K562 (cell line): ENCODE data around the gene GPR37L1. TPM values are rescaled to one million over a fixed set of nuclear protein-coding genes. Genes with fewer than 3 reads are reported as not detected.

Source experiments
- BRD9 ChIP-seq: fragments of 450-650 bp; IDR thresholded peaks from 2 replicates; pipeline ENCODE4 v1.6.1; 2018; ENCODE audit warnings: low read depth; ENCODE audit not compliant: partially characterized antibody
- CEBPB ChIP-seq: fragments of 450-650 bp; IDR thresholded peaks from 2 replicates; pipeline ENCODE4 v1.6.1; 2016; ENCODE audit warnings: missing genetic modification characterization, missing compliant biosample characterization
- CTBP1 ChIP-seq: fragments of 450-650 bp; IDR thresholded peaks from 2 replicates; pipeline ENCODE4 v1.6.1; 2016; ENCODE audit warnings: borderline replicate concordance
- FOXA3 ChIP-seq, 2 experiments: fragments of 450-650 bp in 1 of 2; sonication (generic) in 1 of 2; formaldehyde crosslinking; IDR thresholded peaks in 1 of 2; conservative IDR thresholded peaks in 1 of 2; 2 replicates each; pipeline versions ENCODE4 v1.4.0 to v1.8.0; 2020 to 2022; ENCODE audit warnings: mild to moderate bottlenecking in 2 of 2, missing genetic modification reagents in 1 of 2
- HCFC1 ChIP-seq: IDR thresholded peaks from 2 replicates; pipeline ENCODE4 v1.6.1; 2012; ENCODE audit warnings: low read depth, low read length, improper control_type of control experiment
- HDAC6 ChIP-seq: IDR thresholded peaks from 2 replicates; pipeline ENCODE4 v1.6.1; 2012; ENCODE audit warnings: low read depth, mild to moderate bottlenecking, control low read depth, inconsistent platforms, low read length, moderate library complexity
- ILF3 ChIP-seq: fragments of 450-650 bp; IDR thresholded peaks from 2 replicates; pipeline ENCODE4 v1.6.1; 2018; ENCODE audit warnings: antibody characterized with exemption, mild to moderate bottlenecking, moderate library complexity, borderline replicate concordance
- MAX ChIP-seq: sonication (generic); formaldehyde crosslinking; IDR thresholded peaks from 2 replicates; pipeline ENCODE4 v1.9.0; 2022; ENCODE audit warnings: mild to moderate bottlenecking, missing genetic modification reagents
- RNF219 ChIP-seq: fragments of 250-450 bp; sonication (Bioruptor Pico); IDR thresholded peaks from 2 replicates; pipeline ENCODE4 v1.5.0; 2022; ENCODE audit warnings: mild to moderate bottlenecking
- RREB1 ChIP-seq: fragments of 250-450 bp; sonication (Bioruptor Pico); IDR thresholded peaks from 2 replicates; pipeline ENCODE4 v1.4.0; 2020
- SMAD1 ChIP-seq: fragments of 150-350 bp; IDR thresholded peaks from 2 replicates; pipeline ENCODE4 v1.6.1; 2014; ENCODE audit warnings: low read length, low read depth; ENCODE audit not compliant: partially characterized antibody
- SREBF1 ChIP-seq: fragments of 150-350 bp; IDR thresholded peaks from 2 replicates; pipeline ENCODE4 v1.6.1; 2014; ENCODE audit warnings: antibody characterized with exemption, low read depth, low read length, borderline replicate concordance
- ZFX ChIP-seq: sonication (generic); formaldehyde crosslinking; IDR thresholded peaks from 2 replicates; pipeline ENCODE4 v1.8.0; 2022; ENCODE audit warnings: mild to moderate bottlenecking, missing genetic modification reagents, moderate library complexity
- polyA plus RNA-seq, 8 experiments: library from polyadenylated mRNA; depleted of rRNA in 4 of 8; stranded (reverse) in 5 of 8; unstranded in 3 of 8; fragments of >200 nt; fragmentation: Nextera tagmentation in 2 of 8; fragmentation: Illumina TruSeq in 1 of 8; extraction: Ambion mirVana in 2 of 8; extraction: Trizol in 1 of 8; gene quantifications; 2 replicates each; pipeline versions ENCODE4 v1.2.1 to v1.2.3, GENCODE V29; 2011 to 2014; ENCODE audit warnings: inconsistent platforms in 1 of 8, missing spikeins in 1 of 8
- total RNA-seq, 7 experiments: library from RNA; depleted of rRNA in 6 of 7; stranded (reverse); fragments of >200 nt in 6 of 7; fragmentation: Illumina TruSeq in 2 of 7; extraction: Trizol in 2 of 7; gene quantifications; 2 replicates each; pipeline versions ENCODE4 v1.2.1 to v1.2.3, GENCODE V29; 2011 to 2021; ENCODE audit warnings: low replicate concordance in 1 of 7
- TF ChIP-seq, protein P1 (sequence below), 2 experiments: IDR thresholded peaks; 2 replicates each; pipeline ENCODE4 v1.6.1; 2012; ENCODE audit warnings: improper control_type of control experiment in 2 of 2, low read depth in 2 of 2, low read length in 2 of 2, borderline replicate concordance in 1 of 2

The GPR37L1 gene
- total and polyA plus RNA-seq, 9 of the 15 experiments (the other 6 are each of a cell fraction or from before 2014, with no cell fraction given), result not detected

- TF ChIP-seq HDAC6, result no peak
- TF ChIP-seq ILF3, result peak; percentile 73; the same call in 1 of the 2 replicates
- no peak for TF ChIP-seq CEBPB
- no peak for TF ChIP-seq RNF219
- TF ChIP-seq SMAD1, result no peak
- TF ChIP-seq ZFX (CRISPR knock-in tag), result no peak
- peak; percentile 98 for TF ChIP-seq MAX (CRISPR knock-in tag)
- no peak for TF ChIP-seq BRD9
- TF ChIP-seq SREBF1, result no peak
- TF ChIP-seq CTBP1, result peak; percentile 67; the same call in 1 of the 2 replicates
- TF ChIP-seq RREB1 (CRISPR knock-in tag), result no peak; the same call in 1 of the 2 replicates
- TF ChIP-seq, protein P1, sequence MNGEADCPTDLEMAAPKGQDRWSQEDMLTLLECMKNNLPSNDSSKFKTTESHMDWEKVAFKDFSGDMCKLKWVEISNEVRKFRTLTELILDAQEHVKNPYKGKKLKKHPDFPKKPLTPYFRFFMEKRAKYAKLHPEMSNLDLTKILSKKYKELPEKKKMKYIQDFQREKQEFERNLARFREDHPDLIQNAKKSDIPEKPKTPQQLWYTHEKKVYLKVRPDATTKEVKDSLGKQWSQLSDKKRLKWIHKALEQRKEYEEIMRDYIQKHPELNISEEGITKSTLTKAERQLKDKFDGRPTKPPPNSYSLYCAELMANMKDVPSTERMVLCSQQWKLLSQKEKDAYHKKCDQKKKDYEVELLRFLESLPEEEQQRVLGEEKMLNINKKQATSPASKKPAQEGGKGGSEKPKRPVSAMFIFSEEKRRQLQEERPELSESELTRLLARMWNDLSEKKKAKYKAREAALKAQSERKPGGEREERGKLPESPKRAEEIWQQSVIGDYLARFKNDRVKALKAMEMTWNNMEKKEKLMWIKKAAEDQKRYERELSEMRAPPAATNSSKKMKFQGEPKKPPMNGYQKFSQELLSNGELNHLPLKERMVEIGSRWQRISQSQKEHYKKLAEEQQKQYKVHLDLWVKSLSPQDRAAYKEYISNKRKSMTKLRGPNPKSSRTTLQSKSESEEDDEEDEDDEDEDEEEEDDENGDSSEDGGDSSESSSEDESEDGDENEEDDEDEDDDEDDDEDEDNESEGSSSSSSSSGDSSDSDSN (IDR thresholded peaks at IDR 0.05; ENCODE audit: borderline replicate concordance in 1 of 2, low read depth in 2 of 2, low read length in 2 of 2), result peak; percentile 31 to 87; a peak in 3 of 4 replicates
- TF ChIP-seq HCFC1, result peak; percentile 62
- peak in 1 of 2 experiments; percentile 40; a peak in 1 of 4 replicates for TF ChIP-seq FOXA3 (CRISPR knock-in tag; conservative IDR thresholded peaks at IDR 0.05 in 1 of 2, IDR thresholded peaks at IDR 0.05 in 1 of 2)
These were observed 36.3 kb downstream of the GPR37L1 start (continued) for GRCh38 chr1:202158810-202159533.
